Fibroblast of the aortic adventitia (primary cell): Measurements from ENCODE around the gene ARHGEF4. TPM values are rescaled to one million over a fixed set of nuclear protein-coding genes. Genes with fewer than 3 reads are reported as not detected.
A peak's percentile ranks its signal among the peaks of the same experiment; 100 is the strongest.

ENCODE experiments used
- DNase-seq: peaks from one replicate; pipeline ENCODE4 v3.0.0-alpha.2; 2010; ENCODE audit warnings: low read depth
- H3K4me3 ChIP-seq: 2 replicates; pipeline ENCODE4 v1.5.1; 2011; ENCODE audit warnings: low read depth, mild to moderate bottlenecking, control low read depth, low read length, moderate library complexity
- CTCF ChIP-seq: IDR thresholded peaks from 2 replicates; pipeline ENCODE4 v1.5.1; 2011; ENCODE audit warnings: mild to moderate bottlenecking, low read length, control low read depth, inconsistent platforms; ENCODE audit not compliant: insufficient read depth
- total RNA-seq: library from RNA; depleted of rRNA; stranded (reverse); fragments of >200 nt; gene quantifications from 2 replicates; pipeline ENCODE4 v1.2.3, GENCODE V29; 2012; ENCODE audit warnings: low replicate concordance

Gene ARHGEF4
- total RNA-seq, 1 donor: 5.2 TPM

DNA sequence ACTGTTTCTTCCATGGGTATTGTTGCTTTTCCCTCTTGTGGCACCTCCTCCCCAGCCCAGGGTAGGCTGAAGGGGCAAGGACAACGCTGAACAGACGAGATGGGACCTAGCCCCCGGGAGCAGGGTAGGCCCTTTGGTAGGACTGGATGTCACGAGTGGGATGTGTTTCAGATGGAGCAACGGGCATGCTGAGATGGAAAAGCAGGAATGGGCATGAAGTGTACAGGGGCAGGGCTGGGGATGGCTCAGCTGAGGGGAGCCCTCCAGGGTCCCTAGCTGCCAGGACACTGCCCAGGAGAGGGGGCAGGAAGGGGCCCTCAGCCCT is 33.4 kb downstream of the ARHGEF4 start:
- no peak for TF ChIP-seq CTCF
- DNase-seq: no peak
- no peak overlapping the region for H3K4me3 ChIP-seq

DNA sequence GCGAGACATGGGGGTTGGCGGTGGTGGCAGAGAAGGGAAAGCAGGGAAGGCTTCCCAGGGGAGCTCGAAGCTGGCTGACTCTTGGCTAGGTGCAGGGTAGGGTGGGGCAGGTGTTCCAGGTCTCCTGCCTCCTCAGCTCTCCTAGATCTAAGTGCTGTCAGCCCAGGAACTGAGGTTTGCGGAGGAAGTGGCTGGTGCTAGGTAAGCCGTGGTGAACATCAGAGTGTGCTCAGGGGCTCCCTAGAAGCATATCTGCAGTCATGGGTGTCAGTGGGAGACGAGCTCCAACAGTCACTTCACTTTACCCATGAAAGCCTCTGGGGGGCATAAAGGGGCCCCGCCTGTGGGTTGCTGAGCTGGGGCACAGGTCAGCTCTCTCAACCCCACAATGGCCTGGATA is 34.1 kb downstream of the ARHGEF4 start:
- TF ChIP-seq CTCF: no peak
- no peak for DNase-seq
- no peak overlapping the region for H3K4me3 ChIP-seq

- no peak for DNase-seq
- no peak for TF ChIP-seq CTCF
- no peak overlapping the region for H3K4me3 ChIP-seq
These were observed 35.4 kb downstream of the ARHGEF4 start for GRCh38 chr2:130871843-130872740.

DNA sequence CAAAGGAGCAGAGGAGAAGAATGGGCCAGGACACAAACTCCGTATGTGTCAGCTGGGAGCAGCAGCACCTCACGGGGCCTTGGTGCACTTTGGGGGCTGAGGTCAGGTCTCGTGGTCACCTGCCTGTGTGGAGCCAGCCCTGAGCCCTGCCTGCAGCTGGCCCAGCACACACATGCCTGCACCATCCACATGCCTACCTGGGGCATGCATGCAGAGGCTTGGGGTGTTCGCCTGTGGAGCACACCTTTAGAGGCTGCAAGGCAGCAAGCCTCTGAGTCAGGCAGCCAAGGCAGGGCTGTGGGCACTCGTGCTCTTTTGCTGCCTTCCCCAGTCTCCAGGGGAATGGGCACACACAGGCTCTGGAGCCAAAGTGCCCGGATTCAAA is 36.0 kb downstream of the ARHGEF4 start:
- TF ChIP-seq CTCF: no peak
- DNase-seq: no peak
- H3K4me3 ChIP-seq: no peak overlapping the region

DNA sequence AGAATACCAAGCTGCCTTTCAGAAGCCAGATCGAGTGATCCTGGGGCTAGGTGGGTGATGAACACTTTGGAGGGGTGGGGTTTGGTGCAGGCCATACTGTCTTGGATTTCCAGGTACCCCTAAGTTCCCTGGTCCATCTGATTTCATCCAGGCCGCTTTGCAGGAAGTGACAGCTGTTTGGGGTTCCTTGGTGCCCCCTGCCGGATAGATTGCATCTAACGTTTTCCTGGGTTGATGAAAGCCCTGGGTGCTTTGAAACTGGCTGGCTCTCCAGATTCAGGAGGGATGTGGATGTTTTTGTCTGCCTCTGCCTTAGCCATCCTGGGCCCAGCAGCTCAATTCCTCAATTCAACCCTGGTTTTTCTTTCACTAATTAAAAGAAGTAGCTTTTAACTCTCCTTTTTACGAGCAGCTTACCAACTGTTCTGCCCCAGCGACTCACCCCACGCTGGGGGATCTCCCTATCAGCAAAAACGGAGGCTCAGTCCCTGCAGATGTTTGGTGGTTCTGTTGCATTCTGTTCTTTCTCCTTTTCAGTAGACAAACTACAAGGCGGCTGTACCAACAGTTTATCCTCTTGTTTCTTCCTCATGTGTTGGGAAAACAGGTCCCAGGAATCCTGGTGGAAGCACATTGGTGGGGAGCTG is 37.1 kb downstream of the ARHGEF4 start:
- peak; percentile 80 for TF ChIP-seq CTCF
- peak; percentile 71 for DNase-seq

DNA sequence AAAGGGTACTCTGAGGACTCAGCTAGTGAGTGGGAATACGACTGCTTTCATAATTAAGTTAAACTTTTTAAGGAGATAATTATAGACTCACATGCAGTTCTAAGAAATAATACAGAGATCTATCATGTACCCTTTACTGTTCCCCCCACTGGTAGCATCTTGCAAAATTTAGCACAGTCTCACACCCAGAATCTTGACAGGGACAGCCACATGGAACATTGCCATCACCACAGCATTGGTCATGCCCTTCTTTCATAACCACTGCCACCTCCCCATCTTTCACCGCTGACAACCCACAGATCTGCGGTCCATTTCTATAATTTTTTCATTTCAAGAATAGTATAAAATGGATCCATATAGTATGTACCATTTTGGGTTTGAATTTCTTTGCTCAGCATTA is 37.8 kb downstream of the ARHGEF4 start:
- no peak for DNase-seq
- TF ChIP-seq CTCF: no peak
- H3K4me3 ChIP-seq: no peak overlapping the region

More for the DNA sequence above, 37.1 kb downstream of the ARHGEF4 start:
- H3K4me3 ChIP-seq: no peak overlapping the region

DNA sequence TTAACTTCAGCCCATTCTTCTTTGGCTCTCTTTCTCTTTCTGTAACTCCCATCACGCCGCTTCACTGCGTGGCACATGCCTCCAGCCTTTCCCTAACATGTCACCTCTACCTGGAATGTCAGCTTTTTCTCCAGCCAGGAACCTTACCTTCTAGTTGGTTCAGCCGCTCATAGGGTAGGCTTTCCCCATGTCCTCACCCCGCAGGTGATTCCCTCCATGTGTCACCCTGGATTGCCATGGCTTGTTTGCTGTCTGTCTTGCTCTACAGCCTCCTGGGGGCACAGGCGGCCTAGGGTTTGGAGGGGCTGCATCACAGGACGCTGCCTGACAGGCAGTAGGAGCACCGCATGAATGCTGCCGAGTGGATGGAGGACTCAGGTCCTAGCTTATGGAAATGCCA is 39.2 kb downstream of the ARHGEF4 start:
- no peak for DNase-seq
- TF ChIP-seq CTCF: no peak
- no peak overlapping the region for H3K4me3 ChIP-seq
